Transverse colon (tissue), 4 donors: ENCODE data around the gene POTEJ.
"Not testable (repeated sequence)": the region's sequence is repeated elsewhere in the genome, so short reads cannot be mapped to it uniquely, and the experiment has no call there.

ENCODE experiments used
- CTCF ChIP-seq, 5 experiments: fragments of 200-600 bp in 3 of 5; fragments of 450-650 bp in 2 of 5; sonication (generic) in 3 of 5; IDR thresholded peaks; 1 replicate in 2 of 5; 2 replicates in 3 of 5; pipeline ENCODE4 v1.5.1; 2016 to 2017; ENCODE audit warnings: antibody characterized with exemption in 5 of 5, inconsistent platforms in 3 of 5, mild to moderate bottlenecking in 2 of 5, moderate library complexity in 1 of 5
- EP300 ChIP-seq: sonication (generic); formaldehyde crosslinking; IDR thresholded peaks from one replicate; pipeline ENCODE4 v1.6.1; 2017; ENCODE audit warnings: antibody characterized with exemption, low read depth
- POLR2A ChIP-seq: fragments of 450-650 bp; IDR thresholded peaks from one replicate; pipeline ENCODE4 v1.6.1; 2016; ENCODE audit warnings: antibody characterized with exemption, mild to moderate bottlenecking, moderate library complexity
- POLR2AphosphoS5 ChIP-seq, 3 donors: sonication (generic); formaldehyde crosslinking; IDR thresholded peaks; one replicate each; pipeline ENCODE4 v1.6.1; 2016; ENCODE audit warnings: antibody characterized with exemption in 3 of 3

DNA sequence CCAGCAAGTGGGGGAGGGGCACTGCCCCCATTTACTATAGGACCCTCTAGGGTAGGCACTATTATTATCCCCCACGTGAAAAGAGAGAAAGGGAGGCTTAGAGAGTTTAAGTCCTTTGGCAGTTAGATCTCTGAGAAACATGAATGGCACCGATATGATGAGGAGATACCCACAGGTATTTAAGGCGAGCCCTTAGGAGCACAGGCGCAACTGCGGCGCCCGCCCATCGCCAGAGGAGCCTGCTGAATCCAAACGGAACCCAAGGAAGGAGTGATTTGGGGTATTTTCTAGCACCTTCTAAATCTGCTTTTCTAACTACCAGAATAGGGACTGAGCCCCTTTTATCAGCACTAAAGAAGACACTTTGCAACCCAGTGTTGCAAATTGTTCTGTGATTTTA lies 11.3 kb upstream of the POTEJ start:
- TF ChIP-seq POLR2AphosphoS5 (IDR thresholded peaks at IDR 0.05); CTCF (IDR thresholded peaks at IDR 0.05); POLR2A; EP300: not testable (repeated sequence)
